Left lung (tissue), 10 donors: ENCODE results near the gene NEXN. TPM values are rescaled to one million over a fixed set of nuclear protein-coding genes. Genes with fewer than 3 reads are reported as not detected.
"Not testable (repeated sequence)": the region's sequence is repeated elsewhere in the genome, so short reads cannot be mapped to it uniquely, and the experiment has no call there.

Experiments
- ATAC-seq: fragments of 200-7000 bp; cut with Tn5 transposase; one replicate; pipeline ENCODE4 v1.9.1; 2020; ENCODE audit warnings: moderate library complexity
- DNase-seq, 4 donors: peaks; one replicate each; pipeline ENCODE4 v3.0.0-alpha.2; 2013 to 2020
- H3K27ac ChIP-seq, 2 donors: fragments of 200-600 bp; sonication (generic) in 1 of 2; one replicate each; pipeline versions ENCODE4 v1.5.0 to v1.8.0; 2020 to 2021
- H3K27me3 ChIP-seq, 2 donors: fragments of 200-600 bp; sonication (generic) in 1 of 2; one replicate each; pipeline versions ENCODE4 v1.5.0 to v1.8.0; 2020 to 2021
- H3K36me3 ChIP-seq, 2 donors: fragments of 200-600 bp; sonication (generic) in 1 of 2; one replicate each; pipeline versions ENCODE4 v1.5.0 to v1.8.0; 2020 to 2021
- H3K4me1 ChIP-seq, 2 donors: fragments of 200-600 bp; one replicate each; pipeline ENCODE4 v1.8.0; 2021
- H3K4me3 ChIP-seq, 2 donors: fragments of 200-600 bp; sonication (generic) in 1 of 2; one replicate each; pipeline versions ENCODE4 v1.5.0 to v1.8.0; 2020 to 2021; ENCODE audit warnings: mild to moderate bottlenecking in 1 of 2
- H3K9me3 ChIP-seq, 2 donors: fragments of 200-600 bp; sonication (generic) in 1 of 2; one replicate each; pipeline versions ENCODE4 v1.5.0 to v1.8.0; 2020 to 2021
- CTCF ChIP-seq, 2 donors: fragments of 200-600 bp; sonication (generic) in 1 of 2; IDR thresholded peaks; one replicate each; pipeline versions ENCODE4 v1.5.0 to v1.8.0; 2021; ENCODE audit warnings: antibody characterized with exemption in 2 of 2
- intact Hi-C, 2 donors: fragments of 100-400 bp; cut with DNase I; formaldehyde crosslinking; loops; one replicate each; pipeline versions ENCODE4 v1.11.2 to v1.14.2; 2022
- polyA plus RNA-seq, 6 donors: library from polyadenylated mRNA; unstranded; fragments of 120-200 nt; gene quantifications; one replicate each; pipeline ENCODE4 v1.2.1, GENCODE V29; 2013; ENCODE audit not compliant: insufficient read length in 6 of 6
- total RNA-seq, 2 donors: library from RNA; stranded (reverse); fragmentation: NEBNext Ultra II Directional; extraction: Animal tissue kit (Norgen Biotek cat#: 25700); gene quantifications; one replicate each; pipeline ENCODE4 v1.2.1, GENCODE V29; 2021
- donor health status: DM: no; HTN: yes; CAD: no.
- donor health status: DM: no; HTN: no; CAD: no.

Gene NEXN
- total and polyA plus RNA-seq, 8 donors, result 17.9 to 45.0 (median 34.9) TPM

- peak; percentile 59 to 82 for TF ChIP-seq CTCF (IDR thresholded peaks at IDR 0.05)
- Histone ChIP-seq H3K36me3 (peaks cover 0 to 6% of the 10 kb centered on the region in 2 donors), H3K4me3 (peak within 1 kb of the TSS; percentile 60 to 68), H3K4me1 (peaks cover 16 to 50% of the 10 kb centered on the region in 2 donors), H3K27me3 (no peaks in the 10 kb centered on the region), H3K27ac (peak within 1 kb of the TSS; percentile 94 to 97), H3K9me3 (no peaks in the 10 kb centered on the region)
- DNase-seq (peak; percentile 95 to 99 (median 98)), ATAC-seq (peak; percentile 91)
- intact Hi-C loops, result loop anchor here in 1 of 2 donors (10.0 kb wide), 1 partner anchor 136 kb away; no protein-coding TSS in a partner anchor
Measured at GRCh38 chr1:77978969-77979876, 90.8 kb downstream of the NEXN start, which contains the start of gene FUBP1. Gene FUBP1, minus strand, starts transcription at chr1:77979072. Its CDS starts 68 bp downstream, at chr1:77979004.

GRCh38 chr1:77983352-77983996, 95.0 kb downstream of the NEXN start:
- intact Hi-C loops, H3K9me3 ChIP-seq, H3K27ac ChIP-seq, DNase-seq, H3K4me3 ChIP-seq, H3K36me3 ChIP-seq, H3K27me3 ChIP-seq, ATAC-seq: not testable (repeated sequence)
- H3K4me1 ChIP-seq, result peaks cover 0 to 20% of the 10 kb centered on the region in 2 donors

GRCh38 chr1:77983997-77984355, 95.6 kb downstream of the NEXN start:
- H3K36me3 ChIP-seq, result no peaks in the 10 kb centered on the region
- H3K27ac ChIP-seq, result no peak overlapping the region
- H3K9me3 ChIP-seq, result no peaks in the 10 kb centered on the region
- no peak for TF ChIP-seq CTCF (IDR thresholded peaks at IDR 0.05)
- H3K4me1 ChIP-seq, result peaks cover 0 to 20% of the 10 kb centered on the region in 2 donors
- intact Hi-C loops, result no loop called here
- H3K4me3 ChIP-seq, result no peak overlapping the region
- DNase-seq (no peak), ATAC-seq (no peak)
- no peaks in the 10 kb centered on the region for H3K27me3 ChIP-seq

- Histone ChIP-seq H3K4me1 (peaks cover 0 to 20% of the 10 kb centered on the region in 2 donors), H3K36me3 (no peaks in the 10 kb centered on the region), H3K9me3 (no peaks in the 10 kb centered on the region), H3K4me3 (no peak overlapping the region), H3K27ac (no peak overlapping the region), H3K27me3 (no peaks in the 10 kb centered on the region)
- DNase-seq, result no peak
- TF ChIP-seq CTCF (IDR thresholded peaks at IDR 0.05), result no peak
- intact Hi-C loops, result no loop called here
- ATAC-seq, result no peak
Measured at GRCh38 chr1:77984629-77985028, 96.2 kb downstream of the NEXN start.

GRCh38 chr1:77986810-77987209, 98.4 kb downstream of the NEXN start:
- Histone ChIP-seq H3K4me3 (no peak overlapping the region), H3K36me3 (no peaks in the 10 kb centered on the region), H3K9me3 (no peaks in the 10 kb centered on the region), H3K27ac (no peak overlapping the region), H3K4me1 (peaks cover 0 to 7% of the 10 kb centered on the region in 2 donors), H3K27me3 (no peaks in the 10 kb centered on the region)
- no peak for TF ChIP-seq CTCF (IDR thresholded peaks at IDR 0.05)
- no peak for ATAC-seq
- intact Hi-C loops, result no loop called here
- DNase-seq, result no peak
